HG02571 (cell line): ENCODE results near the gene TTLL10.

ENCODE experiments used
- ATAC-seq: cut with Tn5 transposase; IDR thresholded peaks from one replicate; pipeline ENCODE4 v1.9.1; 2021; ENCODE audit warnings: mild to moderate bottlenecking, moderate library complexity; ENCODE audit not compliant: unreplicated experiment

The TTLL10 gene

GRCh38 chr1:1232796-1233566 is 59.3 kb downstream of the TTLL10 start:
- ATAC-seq, result no peak

- ATAC-seq, result no peak
These were observed 59.9 kb downstream of the TTLL10 start for GRCh38 chr1:1233567-1233892.

- no peak for ATAC-seq
These were observed 60.6 kb downstream of the TTLL10 start for GRCh38 chr1:1234180-1234808.

GRCh38 chr1:1235016-1235744 is 61.5 kb downstream of the TTLL10 start:
- ATAC-seq, result no peak

GRCh38 chr1:1236176-1236763 is 62.6 kb downstream of the TTLL10 start:
- ATAC-seq, result no peak

- no peak for ATAC-seq
These were observed 63.5 kb downstream of the TTLL10 start for GRCh38 chr1:1236945-1237873.

- ATAC-seq, result no peak
These were observed 64.4 kb downstream of the TTLL10 start for GRCh38 chr1:1237874-1238701.

- ATAC-seq, result no peak
These were observed 65.1 kb downstream of the TTLL10 start for GRCh38 chr1:1238702-1239178.

GRCh38 chr1:1239227-1239613 is 65.5 kb downstream of the TTLL10 start:
- no peak for ATAC-seq

- no peak for ATAC-seq
These were observed 66.1 kb downstream of the TTLL10 start for GRCh38 chr1:1239614-1240347.

GRCh38 chr1:1240348-1240732 is 66.7 kb downstream of the TTLL10 start:
- ATAC-seq, result no peak

GRCh38 chr1:1240822-1241587 is 67.3 kb downstream of the TTLL10 start:
- no peak for ATAC-seq

- no peak for ATAC-seq
These were observed 68.0 kb downstream of the TTLL10 start for GRCh38 chr1:1241588-1242219.

GRCh38 chr1:1242461-1243265 is 69.0 kb downstream of the TTLL10 start:
- ATAC-seq, result no peak

- no peak for ATAC-seq
These were observed 69.6 kb downstream of the TTLL10 start for GRCh38 chr1:1243266-1243660.

GRCh38 chr1:1243807-1244191 is 70.1 kb downstream of the TTLL10 start:
- ATAC-seq, result no peak
